GM18520 (cell line): ENCODE data around the gene FAM177A1.
"Not testable (repeated sequence)": the region's sequence is repeated elsewhere in the genome, so short reads cannot be mapped to it uniquely, and the experiment has no call there.

Experiments used
- ATAC-seq: cut with Tn5 transposase; IDR thresholded peaks from one replicate; pipeline ENCODE4 v1.9.1; 2021; ENCODE audit not compliant: unreplicated experiment

The FAM177A1 gene

GRCh38 chr14:35061113-35061791 lies 15.2 kb downstream of the FAM177A1 start:
- ATAC-seq = not testable (repeated sequence)

- ATAC-seq = not testable (repeated sequence)
These were observed 19.7 kb downstream of the FAM177A1 start for GRCh38 chr14:35065731-35066130.

- no peak for ATAC-seq
These were observed 22.4 kb downstream of the FAM177A1 start for GRCh38 chr14:35068238-35069012.

- no peak for ATAC-seq
These were observed 26.2 kb downstream of the FAM177A1 start for GRCh38 chr14:35072226-35072625.

- ATAC-seq = no peak
These were observed 27.4 kb downstream of the FAM177A1 start for GRCh38 chr14:35073486-35073885.

- ATAC-seq = no peak
These were observed 32.0 kb downstream of the FAM177A1 start for GRCh38 chr14:35078082-35078481.

GRCh38 chr14:35079742-35080141 lies 33.7 kb downstream of the FAM177A1 start:
- no peak for ATAC-seq

- no peak for ATAC-seq
These were observed 37.6 kb downstream of the FAM177A1 start for GRCh38 chr14:35083530-35084150.

GRCh38 chr14:35085441-35085840 lies 39.4 kb downstream of the FAM177A1 start:
- no peak for ATAC-seq

- no peak for ATAC-seq
These were observed 42.4 kb downstream of the FAM177A1 start for GRCh38 chr14:35088514-35088913.

- not testable (repeated sequence) for ATAC-seq
These were observed 48.6 kb downstream of the FAM177A1 start for GRCh38 chr14:35094645-35095044.

- no peak for ATAC-seq
These were observed 61.8 kb downstream of the FAM177A1 start for GRCh38 chr14:35107866-35108265.

- ATAC-seq = no peak
These were observed 66.6 kb downstream of the FAM177A1 start for GRCh38 chr14:35112641-35113040.

GRCh38 chr14:35113308-35113950 lies 67.4 kb downstream of the FAM177A1 start:
- no peak for ATAC-seq

- no peak for ATAC-seq
These were observed 68.0 kb downstream of the FAM177A1 start for GRCh38 chr14:35114036-35114435.

GRCh38 chr14:35116242-35116641 lies 70.2 kb downstream of the FAM177A1 start:
- no peak for ATAC-seq

- ATAC-seq = no peak
These were observed 71.0 kb downstream of the FAM177A1 start for GRCh38 chr14:35117112-35117511.

- no peak for ATAC-seq
These were observed 75.2 kb downstream of the FAM177A1 start for GRCh38 chr14:35121026-35121886.

GRCh38 chr14:35121887-35122695 lies 76.0 kb downstream of the FAM177A1 start, which contains the start of the genes PPP2R3C and PRORP:
TSS of gene PPP2R3C (minus strand) at chr14:35121990. CDS start at chr14:35121959, 31 bp downstream.
TSS of gene PRORP (plus strand) at chr14:35122552. CDS start at chr14:35123246, 694 bp downstream.
- peak; percentile 77 for ATAC-seq
